GM21723 (cell line): ENCODE results near the gene TMEM37.
"Not testable (repeated sequence)": the region's sequence is repeated elsewhere in the genome, so short reads cannot be mapped to it uniquely, and the experiment has no call there.

ENCODE experiments used
- ATAC-seq: cut with Tn5 transposase; IDR thresholded peaks from one replicate; pipeline ENCODE4 v1.9.1; 2021; ENCODE audit warnings: mild to moderate bottlenecking, moderate library complexity; ENCODE audit not compliant: unreplicated experiment

TMEM37 gene

GRCh38 chr2:119431155-119431975 is at the start of gene TMEM37:
Gene TMEM37, plus strand, starts transcription at chr2:119431854. Its CDS starts 50 bp downstream, at chr2:119431904.
- peak; percentile 73 for ATAC-seq

GRCh38 chr2:119383410-119384140 is 48.1 kb upstream of the TMEM37 start:
- no peak for ATAC-seq

GRCh38 chr2:119384971-119385370 is 46.7 kb upstream of the TMEM37 start:
- ATAC-seq, result no peak

- no peak for ATAC-seq
These were observed 46.2 kb upstream of the TMEM37 start for GRCh38 chr2:119385466-119385865.

- ATAC-seq, result peak; percentile 83
These were observed 44.1 kb upstream of the TMEM37 start for GRCh38 chr2:119387381-119388129.

GRCh38 chr2:119389615-119390306 is 41.9 kb upstream of the TMEM37 start:
- no peak for ATAC-seq

GRCh38 chr2:119393971-119394748 is 37.5 kb upstream of the TMEM37 start:
- ATAC-seq, result no peak

GRCh38 chr2:119397196-119397595 is 34.5 kb upstream of the TMEM37 start:
- no peak for ATAC-seq

GRCh38 chr2:119402106-119402505 is 29.5 kb upstream of the TMEM37 start:
- ATAC-seq, result no peak

GRCh38 chr2:119402645-119403560 is 28.8 kb upstream of the TMEM37 start:
- ATAC-seq, result no peak

- not testable (repeated sequence) for ATAC-seq
These were observed 28.0 kb upstream of the TMEM37 start for GRCh38 chr2:119403618-119404017.

GRCh38 chr2:119405151-119405550 is 26.5 kb upstream of the TMEM37 start:
- ATAC-seq, result no peak

GRCh38 chr2:119407430-119408220 is 24.0 kb upstream of the TMEM37 start:
- peak; percentile 69 for ATAC-seq

GRCh38 chr2:119408221-119408619 is 23.4 kb upstream of the TMEM37 start:
- ATAC-seq, result no peak

GRCh38 chr2:119409506-119409905 is 22.1 kb upstream of the TMEM37 start:
- no peak for ATAC-seq

- ATAC-seq, result no peak
These were observed 16.8 kb upstream of the TMEM37 start for GRCh38 chr2:119414894-119415293.

GRCh38 chr2:119415630-119416029 is 16.0 kb upstream of the TMEM37 start:
- ATAC-seq, result no peak

- no peak for ATAC-seq
These were observed 15.2 kb upstream of the TMEM37 start for GRCh38 chr2:119416299-119416923.
